ENCODE measurements around the gene MEIG1.
"Not testable (repeated sequence)": the region's sequence is repeated elsewhere in the genome, so short reads cannot be mapped to it uniquely, and the experiment has no call there.

- not testable (repeated sequence) for TF ChIP-seq POLR2A, POLR2AphosphoS5, POU2F2, TAF1 (IDR thresholded peaks at IDR 0.05; ENCODE audit: low read depth, low read length)
Observed at GRCh38 chr10:14991035-14991749, 32.0 kb downstream of the MEIG1 start.
